H9 (cell line): ENCODE data around the gene PIGB. TPM values are rescaled to one million over a fixed set of nuclear protein-coding genes. Genes with fewer than 3 reads are reported as not detected.

ENCODE experiments used
- DNase-seq: peaks from one replicate; pipeline ENCODE4 v3.0.0-alpha.2; 2017
- H2AFZ ChIP-seq: one replicate; pipeline ENCODE4 v1.6.1; 2013; ENCODE audit warnings: mild to moderate bottlenecking, low read length, control low read depth, moderate library complexity
- H2AK5ac ChIP-seq: 2 replicates; pipeline ENCODE4 v1.6.1; 2013; ENCODE audit warnings: low read length, control low read depth, mixed read lengths; ENCODE audit not compliant: insufficient read length
- H2BK120ac ChIP-seq: one replicate; pipeline ENCODE4 v1.6.1; 2013; ENCODE audit warnings: low read depth, mild to moderate bottlenecking, low read length, control low read depth, inconsistent platforms; ENCODE audit not compliant: poor library complexity, severe bottlenecking
- H2BK12ac ChIP-seq: 2 replicates; pipeline ENCODE4 v1.6.1; 2013; ENCODE audit warnings: low read length, control low read depth, mixed read lengths, low read depth; ENCODE audit not compliant: insufficient read length
- H2BK15ac ChIP-seq: 2 replicates; pipeline ENCODE4 v1.6.1; 2013; ENCODE audit warnings: low read depth, low read length, control low read depth
- H2BK20ac ChIP-seq: one replicate; pipeline ENCODE4 v1.6.1; 2013; ENCODE audit warnings: low read depth, mild to moderate bottlenecking, low read length, control low read depth, inconsistent platforms; ENCODE audit not compliant: poor library complexity, severe bottlenecking
- H2BK5ac ChIP-seq: 2 replicates; pipeline ENCODE4 v1.6.1; 2013; ENCODE audit warnings: low read length, control low read depth, mixed read lengths; ENCODE audit not compliant: insufficient read length
- H3K14ac ChIP-seq: 2 replicates; pipeline ENCODE4 v1.6.1; 2013; ENCODE audit warnings: low read length, control low read depth; ENCODE audit not compliant: insufficient read depth
- H3K18ac ChIP-seq: 2 replicates; pipeline ENCODE4 v1.6.1; 2013; ENCODE audit warnings: low read depth, mild to moderate bottlenecking, mixed read lengths, low read length, control low read depth; ENCODE audit not compliant: insufficient read length
- H3K23ac ChIP-seq: 2 replicates; pipeline ENCODE4 v1.6.1; 2013; ENCODE audit warnings: low read length, control low read depth, mixed read lengths, low read depth; ENCODE audit not compliant: insufficient read length
- H3K23me2 ChIP-seq: 2 replicates; pipeline ENCODE4 v1.6.1; 2013; ENCODE audit warnings: low read depth, mild to moderate bottlenecking, mixed read lengths, low read length, control low read depth; ENCODE audit not compliant: insufficient read length, poor library complexity, severe bottlenecking
- H3K27ac ChIP-seq: 2 replicates; pipeline ENCODE4 v1.5.1; 2013; ENCODE audit warnings: low read length, control low read depth, mixed read lengths, low read depth; ENCODE audit not compliant: insufficient read length
- H3K27me3 ChIP-seq: 2 replicates; pipeline ENCODE4 v1.6.1; 2013; ENCODE audit warnings: low read length, control low read depth, inconsistent platforms; ENCODE audit not compliant: insufficient read depth
- H3K4ac ChIP-seq: 2 replicates; pipeline ENCODE4 v1.6.1; 2013; ENCODE audit warnings: low read depth, mild to moderate bottlenecking, control low read depth, inconsistent platforms, low read length, moderate library complexity
- H3K4me1 ChIP-seq: 2 replicates; pipeline ENCODE4 v1.6.1; 2013; ENCODE audit warnings: low read length, control low read depth, inconsistent platforms; ENCODE audit not compliant: insufficient read depth
- H3K4me2 ChIP-seq: 2 replicates; pipeline ENCODE4 v1.6.1; 2013; ENCODE audit warnings: low read length, control low read depth, mixed read lengths; ENCODE audit not compliant: insufficient read length, insufficient read depth
- H3K56ac ChIP-seq: 2 replicates; pipeline ENCODE4 v1.6.1; 2013; ENCODE audit warnings: low read depth, mild to moderate bottlenecking, mixed read lengths, low read length, control low read depth; ENCODE audit not compliant: insufficient read length
- H3K79me1 ChIP-seq: 2 replicates; pipeline ENCODE4 v1.6.1; 2013; ENCODE audit warnings: low read depth, mild to moderate bottlenecking, moderate library complexity, low read length, control low read depth, inconsistent platforms; ENCODE audit not compliant: insufficient read depth, poor library complexity, severe bottlenecking
- H3K79me2 ChIP-seq: 2 replicates; pipeline ENCODE4 v1.6.1; 2013; ENCODE audit warnings: low read length, control low read depth, inconsistent platforms; ENCODE audit not compliant: insufficient read depth
- H3K9ac ChIP-seq: 2 replicates; pipeline ENCODE4 v1.6.1; 2013; ENCODE audit warnings: low read length, control low read depth, mixed read lengths; ENCODE audit not compliant: insufficient read length; ENCODE audit errors: extremely low read depth
- H3K9me3 ChIP-seq: one replicate; pipeline ENCODE4 v1.6.1; 2013; ENCODE audit warnings: low read depth, low read length, inconsistent platforms; ENCODE audit not compliant: control insufficient read depth
- H3T11ph ChIP-seq: one replicate; pipeline ENCODE4 v1.6.1; 2013; ENCODE audit warnings: mild to moderate bottlenecking, low read length, control low read depth, inconsistent platforms
- H4K20me1 ChIP-seq: one replicate; pipeline ENCODE4 v1.6.1; 2013; ENCODE audit not compliant: control insufficient read depth, insufficient read length, insufficient read depth
- H4K5ac ChIP-seq: 2 replicates; pipeline ENCODE4 v1.6.1; 2013; ENCODE audit warnings: low read depth, mild to moderate bottlenecking, mixed read lengths, low read length, control low read depth; ENCODE audit not compliant: insufficient read length
- H4K8ac ChIP-seq: replicated peaks from 2 replicates; pipeline ENCODE4 v1.6.1; 2013; ENCODE audit warnings: low read length, control low read depth, mixed read lengths, low read depth; ENCODE audit not compliant: insufficient read length
- H4K91ac ChIP-seq: 2 replicates; pipeline ENCODE4 v1.6.1; 2013; ENCODE audit warnings: low read depth, mild to moderate bottlenecking, moderate library complexity, mixed read lengths, low read length, control low read depth; ENCODE audit not compliant: insufficient read length
- H3K27ac Mint-ChIP-seq, 3 experiments: 2 replicates in 2 of 3; 3 replicates in 1 of 3; pipeline ENCODE4 v1.8.0; 2020 to 2021; ENCODE audit warnings: mixed read lengths in 3 of 3, mild to moderate bottlenecking in 1 of 3, moderate library complexity in 1 of 3
- H3K27me3 Mint-ChIP-seq: 2 replicates; pipeline ENCODE4 v1.8.0; 2021; ENCODE audit warnings: low read depth, mild to moderate bottlenecking, moderate library complexity, mixed read lengths
- H3K36me3 Mint-ChIP-seq, 3 experiments: 2 replicates in 2 of 3; 3 replicates in 1 of 3; pipeline ENCODE4 v1.8.0; 2020 to 2021; ENCODE audit warnings: low read depth in 3 of 3, mixed read lengths in 3 of 3; ENCODE audit not compliant: insufficient read depth in 1 of 3
- H3K4me1 Mint-ChIP-seq, 2 experiments: 2 replicates each; pipeline ENCODE4 v1.8.0; 2020; ENCODE audit warnings: mixed read lengths in 2 of 2
- H3K4me3 Mint-ChIP-seq, 2 experiments: 2 replicates in 1 of 2; 3 replicates in 1 of 2; pipeline ENCODE4 v1.8.0; 2020 to 2021; ENCODE audit warnings: mild to moderate bottlenecking in 2 of 2, mixed read lengths in 2 of 2, moderate library complexity in 1 of 2
- H3K9me3 Mint-ChIP-seq, 2 experiments: 2 replicates in 1 of 2; 3 replicates in 1 of 2; pipeline ENCODE4 v1.8.0; 2020; ENCODE audit warnings: mild to moderate bottlenecking in 2 of 2, mixed read lengths in 2 of 2, moderate library complexity in 1 of 2
- WGBS: extraction: QIAGEN DNeasy Blood & Tissue Kit; methylation state at CpG from one replicate; pipeline ENCODE4 v1.1.7; 2013; ENCODE audit warnings: missing lambda C conversion rate, low lambda C conversion rate, mixed read lengths; ENCODE audit not compliant: insufficient read length; ENCODE audit errors: extremely low coverage; 5-methylcytosine and 5-hydroxymethylcytosine counted together
- total RNA-seq: library from RNA; stranded (reverse); gene quantifications from 2 replicates; pipeline ENCODE4 v1.2.1, GENCODE V29; 2021
- TF ChIP-seq, protein P1 (sequence below): fragments of 200-600 bp; sonication (generic); conservative IDR thresholded peaks from 3 replicates; pipeline ENCODE4 v1.8.0; 2021; ENCODE audit warnings: antibody characterized with exemption, mild to moderate bottlenecking

Gene PIGB
- total RNA-seq, 1 experiment from 2014 or later = 6.7 TPM

- Mint-ChIP-seq H3K4me1 (no peaks in the 10 kb centered on the region), H3K36me3 (no peaks in the 10 kb centered on the region; a peak in 1 of 7 replicates), H3K9me3 (no peaks in the 10 kb centered on the region), H3K4me3 (no peak overlapping the region), H3K27ac (peak overlapping the region in 1 of 3 experiments; percentile 16; a peak in 2 of 7 replicates), H3K27me3 (no peaks in the 10 kb centered on the region)
- Histone ChIP-seq H3K56ac (no peak overlapping the region), H2BK15ac (no peak overlapping the region), H3K4me1 (no peaks in the 10 kb centered on the region), H3K23ac (no peak overlapping the region), H4K8ac (no peak overlapping the region), H4K91ac (no peak overlapping the region), H4K5ac (no peak overlapping the region), H2BK12ac (no peak overlapping the region), H3K14ac (no peak overlapping the region), H3K23me2 (no peaks in the 10 kb centered on the region), H2AFZ (no peak overlapping the region), H3K9ac (no peak overlapping the region), H3K18ac (no peak overlapping the region), H3K4ac (no peak overlapping the region), H2BK120ac (no peak overlapping the region), H3K79me2 (no peaks in the 10 kb centered on the region), H2BK5ac (no peak overlapping the region), H2AK5ac (no peak overlapping the region), H3K79me1 (no peaks in the 10 kb centered on the region), H3K27ac (no peak overlapping the region), H3K4me2 (no peak overlapping the region), H3K27me3 (no peaks in the 10 kb centered on the region), H3T11ph (no peak overlapping the region), H2BK20ac (no peak overlapping the region), H3K9me3 (no peaks in the 10 kb centered on the region), H4K20me1 (no peaks in the 10 kb centered on the region)
- no peak for DNase-seq
- no CpG with 5 or more reads among the region's 3 CpGs for WGBS
- TF ChIP-seq, protein P1, sequence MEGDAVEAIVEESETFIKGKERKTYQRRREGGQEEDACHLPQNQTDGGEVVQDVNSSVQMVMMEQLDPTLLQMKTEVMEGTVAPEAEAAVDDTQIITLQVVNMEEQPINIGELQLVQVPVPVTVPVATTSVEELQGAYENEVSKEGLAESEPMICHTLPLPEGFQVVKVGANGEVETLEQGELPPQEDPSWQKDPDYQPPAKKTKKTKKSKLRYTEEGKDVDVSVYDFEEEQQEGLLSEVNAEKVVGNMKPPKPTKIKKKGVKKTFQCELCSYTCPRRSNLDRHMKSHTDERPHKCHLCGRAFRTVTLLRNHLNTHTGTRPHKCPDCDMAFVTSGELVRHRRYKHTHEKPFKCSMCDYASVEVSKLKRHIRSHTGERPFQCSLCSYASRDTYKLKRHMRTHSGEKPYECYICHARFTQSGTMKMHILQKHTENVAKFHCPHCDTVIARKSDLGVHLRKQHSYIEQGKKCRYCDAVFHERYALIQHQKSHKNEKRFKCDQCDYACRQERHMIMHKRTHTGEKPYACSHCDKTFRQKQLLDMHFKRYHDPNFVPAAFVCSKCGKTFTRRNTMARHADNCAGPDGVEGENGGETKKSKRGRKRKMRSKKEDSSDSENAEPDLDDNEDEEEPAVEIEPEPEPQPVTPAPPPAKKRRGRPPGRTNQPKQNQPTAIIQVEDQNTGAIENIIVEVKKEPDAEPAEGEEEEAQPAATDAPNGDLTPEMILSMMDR = no peak
Observed at GRCh38 chr15:55372701-55373440, 53.8 kb downstream of the PIGB start.
